SK-N-SH treated with all-trans-retinoic acid at 6 μM for 48 hours (cell line): Measurements from ENCODE around the gene ZNF274.

Experiments used
- ATAC-seq: fragments of 200-7000 bp; cut with Tn5 transposase; 3 replicates; pipeline ENCODE4 v1.9.1; 2020; ENCODE audit warnings: mild to moderate bottlenecking, moderate library complexity
- ARNTL ChIP-seq: fragments of 450-650 bp; formaldehyde crosslinking; IDR thresholded peaks from 2 replicates; pipeline ENCODE4 v1.5.0; 2020; ENCODE audit warnings: low read depth, mild to moderate bottlenecking, moderate library complexity, borderline replicate concordance
- BACH2 ChIP-seq: fragments of 250-450 bp; sonication (Bioruptor Pico); IDR thresholded peaks from 2 replicates; pipeline ENCODE4 v1.9.0; 2021; ENCODE audit warnings: mild to moderate bottlenecking, borderline replicate concordance
- CREB5 ChIP-seq: fragments of 250-450 bp; sonication (Bioruptor Pico); IDR thresholded peaks from 2 replicates; pipeline ENCODE4 v1.5.1; 2020; ENCODE audit warnings: low read depth, mild to moderate bottlenecking, moderate library complexity
- CSDC2 ChIP-seq: fragments of 250-450 bp; sonication (Bioruptor Pico); IDR thresholded peaks from 2 replicates; pipeline ENCODE4 v1.5.0; 2020; ENCODE audit warnings: mild to moderate bottlenecking, moderate library complexity
- ESRRG ChIP-seq: fragments of 250-450 bp; sonication (Bioruptor Pico); IDR thresholded peaks from 2 replicates; pipeline ENCODE4 v1.6.1; 2021; ENCODE audit warnings: mild to moderate bottlenecking
- GLIS3 ChIP-seq: fragments of 250-450 bp; sonication (Bioruptor Pico); IDR thresholded peaks from 2 replicates; pipeline ENCODE4 v1.5.0; 2020; ENCODE audit warnings: mild to moderate bottlenecking, moderate library complexity
- ISL1 ChIP-seq: fragments of 250-450 bp; sonication (Bioruptor Pico); IDR thresholded peaks from 2 replicates; pipeline ENCODE4 v2.1.2; 2022; ENCODE audit warnings: mild to moderate bottlenecking, moderate library complexity
- OSR1 ChIP-seq: fragments of 250-450 bp; sonication (Bioruptor Pico); IDR thresholded peaks from 2 replicates; pipeline ENCODE4 v1.8.0; 2022; ENCODE audit warnings: moderate library complexity, mild to moderate bottlenecking, inconsistent platforms
- PATZ1 ChIP-seq: fragments of 250-450 bp; sonication (Bioruptor Pico); IDR thresholded peaks from 2 replicates; pipeline ENCODE4 v1.8.0; 2020; ENCODE audit warnings: mild to moderate bottlenecking, moderate library complexity, borderline replicate concordance
- POU6F1 ChIP-seq: fragments of 250-450 bp; sonication (Bioruptor Pico); IDR thresholded peaks from 2 replicates; pipeline ENCODE4 v1.8.0; 2021; ENCODE audit warnings: low read depth, mild to moderate bottlenecking, moderate library complexity, borderline replicate concordance
- PPARA ChIP-seq: fragments of 250-450 bp; sonication (Bioruptor Pico); IDR thresholded peaks from 2 replicates; pipeline ENCODE4 v1.5.0; 2020; ENCODE audit warnings: mild to moderate bottlenecking, borderline replicate concordance
- RARB ChIP-seq: fragments of 250-450 bp; sonication (Bioruptor Pico); IDR thresholded peaks from 2 replicates; pipeline ENCODE4 v1.8.0; 2021; ENCODE audit warnings: mild to moderate bottlenecking, moderate library complexity
- SNAI2 ChIP-seq: fragments of 250-450 bp; sonication (Bioruptor Pico); IDR thresholded peaks from 2 replicates; pipeline ENCODE4 v1.5.0; 2020; ENCODE audit warnings: mild to moderate bottlenecking, moderate library complexity
- TOX ChIP-seq: fragments of 250-450 bp; sonication (Bioruptor Pico); IDR thresholded peaks from 2 replicates; pipeline ENCODE4 v1.8.0; 2021; ENCODE audit warnings: mild to moderate bottlenecking, moderate library complexity, borderline replicate concordance
- TSHZ2 ChIP-seq: fragments of 250-450 bp; sonication (Bioruptor Pico); IDR thresholded peaks from 2 replicates; pipeline ENCODE4 v1.5.0; 2020; ENCODE audit warnings: mild to moderate bottlenecking, moderate library complexity
- ZC3H10 ChIP-seq: fragments of 250-450 bp; sonication (Bioruptor Pico); IDR thresholded peaks from 2 replicates; pipeline ENCODE4 v1.5.1; 2021; ENCODE audit warnings: mild to moderate bottlenecking, moderate library complexity
- ZFP3 ChIP-seq: fragments of 250-450 bp; sonication (Bioruptor Pico); IDR thresholded peaks from 2 replicates; pipeline ENCODE4 v1.5.0; 2020; ENCODE audit warnings: mild to moderate bottlenecking, moderate library complexity
- ZFP30 ChIP-seq: fragments of 450-650 bp; formaldehyde crosslinking; IDR thresholded peaks from 2 replicates; pipeline ENCODE4 v1.5.0; 2022; ENCODE audit warnings: mild to moderate bottlenecking, moderate library complexity
- ZNF565 ChIP-seq: fragments of 450-650 bp; formaldehyde crosslinking; conservative IDR thresholded peaks from 2 replicates; pipeline ENCODE4 v1.5.0; 2020; ENCODE audit warnings: low read depth, mild to moderate bottlenecking, moderate library complexity
- ZNF70 ChIP-seq: fragments of 450-650 bp; formaldehyde crosslinking; IDR thresholded peaks from 2 replicates; pipeline ENCODE4 v1.5.0; 2020; ENCODE audit warnings: mild to moderate bottlenecking, moderate library complexity
- ZNF8 ChIP-seq: fragments of 450-650 bp; formaldehyde crosslinking; IDR thresholded peaks from 2 replicates; pipeline ENCODE4 v1.5.0; 2020; ENCODE audit warnings: mild to moderate bottlenecking, moderate library complexity
- TF ChIP-seq, protein P1 (sequence below): fragments of 250-450 bp; sonication (Bioruptor Pico); IDR thresholded peaks from 2 replicates; pipeline ENCODE4 v1.5.1; 2021; ENCODE audit warnings: mild to moderate bottlenecking, moderate library complexity

The ZNF274 gene

DNA sequence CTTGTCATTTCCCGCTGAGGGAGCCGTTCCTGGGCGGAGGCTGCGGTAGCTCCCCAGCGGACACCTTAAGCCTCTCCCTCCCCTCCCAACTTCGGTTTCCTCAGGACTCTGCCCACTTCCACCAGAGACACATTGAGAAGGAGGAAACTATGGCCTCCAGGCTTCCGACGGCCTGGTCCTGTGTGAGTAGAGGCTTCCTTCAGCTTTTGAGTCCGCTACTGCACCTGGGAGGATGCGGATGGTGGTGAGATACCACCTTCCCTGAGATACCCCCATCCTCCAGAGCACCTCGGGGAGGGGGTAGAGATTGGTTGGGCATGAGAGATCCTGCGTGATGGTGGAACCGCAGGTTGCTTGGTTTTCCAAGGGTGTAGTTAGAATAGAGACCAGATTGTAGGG lies 955 bp downstream of the ZNF274 start:
- no peak for ATAC-seq
- no peak for TF ChIP-seq ZNF8 (CRISPR knock-in tag)
- no peak for TF ChIP-seq ZC3H10 (CRISPR knock-in tag)
- TF ChIP-seq ZNF565, result no peak
- TF ChIP-seq CSDC2 (CRISPR knock-in tag), result no peak
- no peak for TF ChIP-seq POU6F1 (CRISPR knock-in tag)
- TF ChIP-seq ISL1 (CRISPR knock-in tag), result no peak
- no peak for TF ChIP-seq CREB5 (CRISPR knock-in tag)
- no peak for TF ChIP-seq TSHZ2
- no peak for TF ChIP-seq ZFP30 (CRISPR knock-in tag)
- TF ChIP-seq ARNTL (CRISPR knock-in tag), result no peak
- TF ChIP-seq, protein P1, sequence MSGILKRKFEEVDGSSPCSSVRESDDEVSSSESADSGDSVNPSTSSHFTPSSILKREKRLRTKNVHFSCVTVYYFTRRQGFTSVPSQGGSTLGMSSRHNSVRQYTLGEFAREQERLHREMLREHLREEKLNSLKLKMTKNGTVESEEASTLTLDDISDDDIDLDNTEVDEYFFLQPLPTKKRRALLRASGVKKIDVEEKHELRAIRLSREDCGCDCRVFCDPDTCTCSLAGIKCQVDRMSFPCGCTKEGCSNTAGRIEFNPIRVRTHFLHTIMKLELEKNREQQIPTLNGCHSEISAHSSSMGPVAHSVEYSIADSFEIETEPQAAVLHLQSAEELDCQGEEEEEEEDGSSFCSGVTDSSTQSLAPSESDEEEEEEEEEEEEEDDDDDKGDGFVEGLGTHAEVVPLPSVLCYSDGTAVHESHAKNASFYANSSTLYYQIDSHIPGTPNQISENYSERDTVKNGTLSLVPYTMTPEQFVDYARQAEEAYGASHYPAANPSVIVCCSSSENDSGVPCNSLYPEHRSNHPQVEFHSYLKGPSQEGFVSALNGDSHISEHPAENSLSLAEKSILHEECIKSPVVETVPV, result no peak
- TF ChIP-seq OSR1 (CRISPR knock-in tag), result no peak
- TF ChIP-seq SNAI2, result no peak
- no peak for TF ChIP-seq ZFP3 (CRISPR knock-in tag)
- no peak for TF ChIP-seq ESRRG (CRISPR knock-in tag)
- no peak for TF ChIP-seq GLIS3 (CRISPR knock-in tag)
- TF ChIP-seq ZNF70, result no peak
- TF ChIP-seq PPARA, result no peak

GRCh38 chr19:58196901-58197616 lies 14.2 kb downstream of the ZNF274 start:
- ATAC-seq, result no peak

More at GRCh38 chr19:58196901-58197616, 14.2 kb downstream of the ZNF274 start:
- TF ChIP-seq RARB (CRISPR knock-in tag) (no peak), ZNF70 (no peak), PATZ1 (no peak), BACH2 (CRISPR knock-in tag) (no peak), TOX (CRISPR knock-in tag) (no peak), ZC3H10 (CRISPR knock-in tag) (no peak), CREB5 (CRISPR knock-in tag) (no peak), GLIS3 (CRISPR knock-in tag) (no peak), ESRRG (CRISPR knock-in tag) (no peak), POU6F1 (CRISPR knock-in tag) (no peak), SNAI2 (no peak)
- TF ChIP-seq, protein P1, result no peak
- TF ChIP-seq, all 23 proteins: peak for 0
